ENCODE measurements around the gene RASSF3. TPM values are rescaled to one million over a fixed set of nuclear protein-coding genes. Genes with fewer than 3 reads are reported as not detected.
"Not testable (repeated sequence)": the region's sequence is repeated elsewhere in the genome, so short reads cannot be mapped to it uniquely, and the experiment has no call there.

RASSF3 gene
- total RNA-seq, 2 experiments from 2014 or later = 118 to 127 TPM

DNA sequence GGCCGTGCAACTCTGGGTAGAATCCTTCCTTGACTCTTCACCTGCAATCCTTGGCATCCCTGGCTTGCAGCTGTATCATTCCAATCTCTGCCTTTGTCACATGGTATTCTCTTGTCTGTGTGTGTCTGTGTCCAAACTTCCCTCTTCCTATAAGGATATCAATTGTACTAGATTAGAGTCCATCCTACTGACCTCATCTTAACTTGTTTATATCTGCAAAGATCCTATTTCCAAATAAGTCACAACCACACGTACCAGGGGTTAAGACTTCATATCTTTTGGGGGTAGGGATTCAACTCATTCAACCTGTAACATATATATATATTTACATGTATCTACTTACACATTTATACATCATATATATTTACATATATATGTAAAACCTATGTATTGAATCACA, 29.6 kb upstream of the RASSF3 start:
- no peak overlapping the region for H3K27ac ChIP-seq (ENCODE audit: low read depth in 1 of 2, low read length in 2 of 2)
- peaks cover 30% of the 10 kb centered on the region for H3K4me1 ChIP-seq (ENCODE audit: insufficient read depth, low read length)
- Mint-ChIP-seq H3K9me3 (no peaks in the 10 kb centered on the region), H3K36me3 (ENCODE audit: low read depth) (no peaks in the 10 kb centered on the region), H3K27me3 (no peaks in the 10 kb centered on the region), H3K4me3 (no peak overlapping the region), H3K4me1 (ENCODE audit: low read depth) (peaks cover 29% of the 10 kb centered on the region), H3K27ac (no peak overlapping the region)
- ChIA-PET POLR2A (interaction anchor here (1.2 to 1.6 kb wide), 3 partner anchors 9 to 19 kb away, joined by 3 to 4 read pairs (median 3); no protein-coding TSS in a partner anchor), CTCF (interaction anchor here (1.1 kb wide), 1 partner anchor 31 kb away, joined by 3 read pairs; no protein-coding TSS in a partner anchor)
- H3K36me3 ChIP-seq (ENCODE audit: insufficient read depth, low read length) = no peaks in the 10 kb centered on the region
- H3K9me3 ChIP-seq (ENCODE audit: control insufficient read depth in 1 of 2, insufficient read depth in 1 of 2, low read length in 2 of 2) = no peaks in the 10 kb centered on the region
- DNase-seq = no peak
- no peak for ATAC-seq (ENCODE audit: poor library complexity)
- TF ChIP-seq, protein P1, sequence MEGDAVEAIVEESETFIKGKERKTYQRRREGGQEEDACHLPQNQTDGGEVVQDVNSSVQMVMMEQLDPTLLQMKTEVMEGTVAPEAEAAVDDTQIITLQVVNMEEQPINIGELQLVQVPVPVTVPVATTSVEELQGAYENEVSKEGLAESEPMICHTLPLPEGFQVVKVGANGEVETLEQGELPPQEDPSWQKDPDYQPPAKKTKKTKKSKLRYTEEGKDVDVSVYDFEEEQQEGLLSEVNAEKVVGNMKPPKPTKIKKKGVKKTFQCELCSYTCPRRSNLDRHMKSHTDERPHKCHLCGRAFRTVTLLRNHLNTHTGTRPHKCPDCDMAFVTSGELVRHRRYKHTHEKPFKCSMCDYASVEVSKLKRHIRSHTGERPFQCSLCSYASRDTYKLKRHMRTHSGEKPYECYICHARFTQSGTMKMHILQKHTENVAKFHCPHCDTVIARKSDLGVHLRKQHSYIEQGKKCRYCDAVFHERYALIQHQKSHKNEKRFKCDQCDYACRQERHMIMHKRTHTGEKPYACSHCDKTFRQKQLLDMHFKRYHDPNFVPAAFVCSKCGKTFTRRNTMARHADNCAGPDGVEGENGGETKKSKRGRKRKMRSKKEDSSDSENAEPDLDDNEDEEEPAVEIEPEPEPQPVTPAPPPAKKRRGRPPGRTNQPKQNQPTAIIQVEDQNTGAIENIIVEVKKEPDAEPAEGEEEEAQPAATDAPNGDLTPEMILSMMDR (IDR thresholded peaks at IDR 0.05) = no peak
- H3K27me3 ChIP-seq (ENCODE audit: control insufficient read depth in 1 of 2, insufficient read depth in 2 of 2, low read length in 2 of 2) = no peaks in the 10 kb centered on the region
- intact Hi-C loops (cut with DNase I, micrococcal nuclease) = no loop called here
- no peak overlapping the region for H3K4me3 ChIP-seq (ENCODE audit: low read length)

DNA sequence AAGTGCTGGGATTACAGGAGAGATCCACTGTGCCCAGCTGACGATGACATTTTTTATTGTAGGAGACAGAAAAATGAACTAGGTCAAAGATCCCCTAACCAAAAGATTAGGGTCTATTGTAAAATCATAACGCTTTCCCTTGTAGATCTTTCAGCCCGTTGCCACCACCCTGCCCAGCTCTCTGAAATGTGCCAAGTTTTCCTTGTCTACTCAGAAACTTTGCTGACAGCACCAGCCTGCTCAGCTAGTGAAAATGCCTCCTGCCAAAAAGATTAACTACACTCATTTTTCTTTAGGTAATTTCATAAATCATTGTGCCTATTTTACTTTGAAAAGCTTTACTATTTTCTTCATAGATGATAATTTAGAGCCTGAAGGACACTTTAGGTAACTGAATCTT, 28.2 kb upstream of the RASSF3 start:
- TF ChIP-seq, protein P1 (IDR thresholded peaks at IDR 0.05) = no peak
- CTCF ChIA-PET = interaction anchor here (2.0 kb wide), 1 partner anchor 116 kb away, joined by 7 read pairs; no protein-coding TSS in a partner anchor
- Mint-ChIP-seq H3K9me3 (no peaks in the 10 kb centered on the region), H3K4me3 (peak overlapping the region; percentile 62), H3K36me3 (ENCODE audit: low read depth) (no peaks in the 10 kb centered on the region), H3K27ac (peak overlapping the region; percentile 76), H3K27me3 (no peaks in the 10 kb centered on the region), H3K4me1 (ENCODE audit: low read depth) (peaks cover 29% of the 10 kb centered on the region)
- DNase-seq (no peak), ATAC-seq (ENCODE audit: poor library complexity) (no peak)
- Histone ChIP-seq H3K9me3 (ENCODE audit: control insufficient read depth in 1 of 2, insufficient read depth in 1 of 2, low read length in 2 of 2) (no peaks in the 10 kb centered on the region), H3K4me1 (ENCODE audit: insufficient read depth, low read length) (peaks cover 30% of the 10 kb centered on the region), H3K4me3 (ENCODE audit: low read length) (no peak overlapping the region), H3K27me3 (ENCODE audit: control insufficient read depth in 1 of 2, insufficient read depth in 2 of 2, low read length in 2 of 2) (no peaks in the 10 kb centered on the region), H3K27ac (ENCODE audit: low read depth in 1 of 2, low read length in 2 of 2) (no peak overlapping the region), H3K36me3 (ENCODE audit: insufficient read depth, low read length) (no peaks in the 10 kb centered on the region)
- intact Hi-C loops (cut with DNase I, micrococcal nuclease) = no loop called here
- POLR2A ChIA-PET = interaction anchor here (0.8 to 3.4 kb wide), 4 partner anchors 11 to 100 kb away, joined by 3 to 41 read pairs (median 8); partner anchors contain the start of gene RASSF3

DNA sequence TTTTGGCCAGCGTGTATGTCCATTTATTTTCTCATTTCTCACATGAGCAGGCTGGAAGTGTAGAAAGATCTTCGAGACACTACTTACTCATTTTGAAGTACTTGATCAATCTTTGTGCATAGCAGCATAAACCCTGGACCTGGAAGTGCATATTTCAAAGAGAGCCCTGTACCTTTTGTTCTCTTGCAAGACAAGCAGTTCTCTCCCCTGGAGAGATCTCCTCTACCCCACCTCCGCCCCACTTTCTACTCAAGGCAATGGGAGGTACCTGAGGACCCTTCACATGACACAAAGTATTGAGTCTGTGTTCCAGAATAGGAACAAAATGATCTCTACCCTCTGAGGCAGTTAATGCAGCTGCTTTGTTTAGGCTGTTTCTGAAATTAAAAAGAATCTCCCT, 27.4 kb upstream of the RASSF3 start:
- peak overlapping the region in 1 of 2 donors; percentile 17 for H3K27ac ChIP-seq (ENCODE audit: low read depth in 1 of 2, low read length in 2 of 2)
- peak overlapping the region; percentile 76 for H3K27ac Mint-ChIP-seq
- DNase-seq (no peak), ATAC-seq (ENCODE audit: poor library complexity) (no peak)
- intact Hi-C loops (cut with DNase I, micrococcal nuclease) = no loop called here
- ChIA-PET POLR2A (interaction anchor here (0.8 to 3.4 kb wide), 4 partner anchors 11 to 99 kb away, joined by 3 to 41 read pairs (median 10); partner anchors contain the start of gene RASSF3), CTCF (interaction anchor here (0.7 to 2.0 kb wide), 2 partner anchors 49 to 115 kb away, joined by 3 to 7 read pairs; no protein-coding TSS in a partner anchor)
- peaks cover 30% of the 10 kb centered on the region for H3K4me1 ChIP-seq (ENCODE audit: insufficient read depth, low read length)
- no peaks in the 10 kb centered on the region for H3K9me3 ChIP-seq (ENCODE audit: control insufficient read depth in 1 of 2, insufficient read depth in 1 of 2, low read length in 2 of 2)
- H3K4me3 Mint-ChIP-seq = no peak overlapping the region
- no peaks in the 10 kb centered on the region for H3K36me3 ChIP-seq (ENCODE audit: insufficient read depth, low read length)
- TF ChIP-seq, protein P1 (IDR thresholded peaks at IDR 0.05) = no peak
- H3K4me1 Mint-ChIP-seq (ENCODE audit: low read depth) = peaks cover 34% of the 10 kb centered on the region
- H3K36me3 Mint-ChIP-seq (ENCODE audit: low read depth) = no peaks in the 10 kb centered on the region
- H3K27me3 ChIP-seq (ENCODE audit: control insufficient read depth in 1 of 2, insufficient read depth in 2 of 2, low read length in 2 of 2) = no peaks in the 10 kb centered on the region
- H3K27me3 Mint-ChIP-seq = no peaks in the 10 kb centered on the region
- no peaks in the 10 kb centered on the region for H3K9me3 Mint-ChIP-seq
- no peak overlapping the region for H3K4me3 ChIP-seq (ENCODE audit: low read length)

DNA sequence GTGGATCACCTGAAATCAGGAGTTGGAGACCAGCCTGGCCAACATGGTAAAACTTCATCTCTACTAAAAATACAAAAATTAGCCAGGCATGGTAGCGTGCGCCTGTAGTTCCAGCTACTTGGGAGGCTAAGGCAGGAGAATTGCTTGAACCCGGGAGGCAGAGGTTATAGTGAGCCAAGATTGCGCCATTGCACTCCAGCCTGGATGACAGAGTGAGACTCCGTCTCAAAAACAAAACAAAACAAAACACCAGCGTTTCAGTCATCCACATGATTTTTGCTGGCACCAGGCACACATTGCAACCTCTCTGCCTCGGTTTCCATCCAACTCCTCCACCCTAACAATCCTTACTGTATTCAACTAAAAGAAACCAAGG, 26.9 kb upstream of the RASSF3 start:
- H3K9me3 Mint-ChIP-seq; DNase-seq; H3K27me3 ChIP-seq (ENCODE audit: control insufficient read depth in 1 of 2, insufficient read depth in 2 of 2, low read length in 2 of 2); intact Hi-C loops (cut with DNase I, micrococcal nuclease); H3K36me3 Mint-ChIP-seq (ENCODE audit: low read depth); ATAC-seq (ENCODE audit: poor library complexity); H3K36me3 ChIP-seq (ENCODE audit: insufficient read depth, low read length); H3K27me3 Mint-ChIP-seq; H3K9me3 ChIP-seq (ENCODE audit: control insufficient read depth in 1 of 2, insufficient read depth in 1 of 2, low read length in 2 of 2): not testable (repeated sequence)
- H3K4me1 Mint-ChIP-seq (ENCODE audit: low read depth) = peaks cover 34% of the 10 kb centered on the region
- H3K4me1 ChIP-seq (ENCODE audit: insufficient read depth, low read length) = peaks cover 30% of the 10 kb centered on the region
- peak overlapping the region in 1 of 2 donors; percentile 23 for H3K27ac ChIP-seq (ENCODE audit: low read depth in 1 of 2, low read length in 2 of 2)
- POLR2A ChIA-PET = interaction anchor here (0.8 to 3.4 kb wide), 10 partner anchors 9 to 115 kb away, joined by 3 to 41 read pairs (median 5); partner anchors contain the start of gene RASSF3
- H3K4me3 Mint-ChIP-seq = peak overlapping the region; percentile 80
- peak overlapping the region; percentile 24 for H3K4me3 ChIP-seq (ENCODE audit: low read length)
- H3K27ac Mint-ChIP-seq = peak overlapping the region; percentile 76
- CTCF ChIA-PET = interaction anchor here (0.7 to 2.0 kb wide), 3 partner anchors 33 to 114 kb away, joined by 3 to 7 read pairs (median 3); no protein-coding TSS in a partner anchor
